ENCODE results near the gene FOXB1.

- TF ChIP-seq CTCF (IDR thresholded peaks at IDR 0.05) (no peak), POLR2A (IDR thresholded peaks at IDR 0.05) (no peak), EP300 (IDR thresholded peaks at IDR 0.05; ENCODE audit: low read depth) (no peak), POLR2AphosphoS5 (IDR thresholded peaks at IDR 0.05) (no peak)
Observed at GRCh38 chr15:59994526-59994887, 9.6 kb upstream of the FOXB1 start.

Measured in transverse colon (tissue), 4 donors.